HG03521 (cell line): ENCODE results near the gene BTBD6.

Source experiments
- ATAC-seq: cut with Tn5 transposase; IDR thresholded peaks from one replicate; pipeline ENCODE4 v1.9.1; 2021; ENCODE audit warnings: mild to moderate bottlenecking, moderate library complexity; ENCODE audit not compliant: unreplicated experiment

BTBD6 gene

GRCh38 chr14:105210266-105211025 is 37.9 kb upstream of the BTBD6 start:
- no peak for ATAC-seq

GRCh38 chr14:105211086-105211757 is 37.1 kb upstream of the BTBD6 start:
- no peak for ATAC-seq

- ATAC-seq = no peak
Observed at GRCh38 chr14:105211758-105212089, 36.6 kb upstream of the BTBD6 start.

- ATAC-seq = no peak
Observed at GRCh38 chr14:105212541-105213300, 35.6 kb upstream of the BTBD6 start.

GRCh38 chr14:105213361-105213760 is 35.0 kb upstream of the BTBD6 start:
- ATAC-seq = no peak

- ATAC-seq = no peak
Observed at GRCh38 chr14:105214324-105214915, 33.9 kb upstream of the BTBD6 start.

- no peak for ATAC-seq
Observed at GRCh38 chr14:105215602-105216001, 32.7 kb upstream of the BTBD6 start.

- ATAC-seq = no peak
Observed at GRCh38 chr14:105216490-105217247, 31.7 kb upstream of the BTBD6 start.

GRCh38 chr14:105217774-105218173 is 30.6 kb upstream of the BTBD6 start:
- ATAC-seq = no peak

GRCh38 chr14:105218611-105219010 is 29.7 kb upstream of the BTBD6 start:
- no peak for ATAC-seq

- no peak for ATAC-seq
Observed at GRCh38 chr14:105219043-105219612, 29.2 kb upstream of the BTBD6 start.

GRCh38 chr14:105219753-105220152 is 28.6 kb upstream of the BTBD6 start:
- no peak for ATAC-seq

- no peak for ATAC-seq
Observed at GRCh38 chr14:105220699-105221597, 27.4 kb upstream of the BTBD6 start.

GRCh38 chr14:105221598-105222178 is 26.6 kb upstream of the BTBD6 start:
- no peak for ATAC-seq

GRCh38 chr14:105223260-105223659 is 25.1 kb upstream of the BTBD6 start:
- ATAC-seq = no peak

GRCh38 chr14:105223770-105224544 is 24.4 kb upstream of the BTBD6 start:
- no peak for ATAC-seq

- ATAC-seq = no peak
Observed at GRCh38 chr14:105224845-105225570, 23.3 kb upstream of the BTBD6 start.

GRCh38 chr14:105226198-105226597 is 22.1 kb upstream of the BTBD6 start:
- ATAC-seq = no peak
